Measurements from ENCODE around the gene CDCA8.
"Not testable (repeated sequence)": the region's sequence is repeated elsewhere in the genome, so short reads cannot be mapped to it uniquely, and the experiment has no call there.

The CDCA8 gene

GRCh38 chr1:37730376-37730775, 38.1 kb downstream of the CDCA8 start:
- no peaks in the 10 kb centered on the region for H3K9me3 ChIP-seq (ENCODE audit: low read depth, low read length)
- H3K9ac ChIP-seq (ENCODE audit: insufficient read length), result no peak overlapping the region
- no peak for DNase-seq (ENCODE audit: low read depth, low spot score)
- no peak for TF ChIP-seq FOXP2 (optimal IDR thresholded peaks at IDR 0.05; ENCODE audit: control extremely low read depth, extremely low read length, insufficient read depth)
- TF ChIP-seq EZH2 (IDR thresholded peaks at IDR 0.05), result no peak
- TF ChIP-seq POLR2AphosphoS5 (IDR thresholded peaks at IDR 0.05; ENCODE audit: borderline replicate concordance, low read depth, low read length), result no peak
- H3K27ac ChIP-seq, result no peak overlapping the region
- no peak overlapping the region for H3K4me3 ChIP-seq
- no peaks in the 10 kb centered on the region for H3K36me3 ChIP-seq (ENCODE audit: insufficient read depth, low read length)

GRCh38 chr1:37731312-37732019, 39.1 kb downstream of the CDCA8 start:
- Histone ChIP-seq H3K4me3 (no peak overlapping the region), H3K27ac (no peak overlapping the region), H3K36me3 (ENCODE audit: insufficient read depth, low read length) (no peaks in the 10 kb centered on the region), H3K9ac (ENCODE audit: insufficient read length) (no peak overlapping the region), H3K9me3 (ENCODE audit: low read depth, low read length) (no peaks in the 10 kb centered on the region)
- no peak for DNase-seq (ENCODE audit: low read depth, low spot score)
- TF ChIP-seq POLR2AphosphoS5 (IDR thresholded peaks at IDR 0.05; ENCODE audit: borderline replicate concordance, low read depth, low read length) (no peak), FOXP2 (optimal IDR thresholded peaks at IDR 0.05; ENCODE audit: control extremely low read depth, extremely low read length, insufficient read depth) (no peak), EZH2 (IDR thresholded peaks at IDR 0.05) (no peak)

- DNase-seq (ENCODE audit: low read depth, low spot score), result no peak
- H3K36me3 ChIP-seq (ENCODE audit: insufficient read depth, low read length), result no peaks in the 10 kb centered on the region
- no peaks in the 10 kb centered on the region for H3K9me3 ChIP-seq (ENCODE audit: low read depth, low read length)
- H3K27ac ChIP-seq, result no peak overlapping the region
- no peak overlapping the region for H3K4me3 ChIP-seq
- no peak for TF ChIP-seq EZH2 (IDR thresholded peaks at IDR 0.05)
- TF ChIP-seq POLR2AphosphoS5 (IDR thresholded peaks at IDR 0.05; ENCODE audit: borderline replicate concordance, low read depth, low read length), result no peak
- no peak for TF ChIP-seq FOXP2 (optimal IDR thresholded peaks at IDR 0.05; ENCODE audit: control extremely low read depth, extremely low read length, insufficient read depth)
- no peak overlapping the region for H3K9ac ChIP-seq (ENCODE audit: insufficient read length)
Observed at GRCh38 chr1:37732111-37732780, 39.9 kb downstream of the CDCA8 start.

- Histone ChIP-seq H3K4me3 (no peak overlapping the region), H3K36me3 (ENCODE audit: insufficient read depth, low read length) (no peaks in the 10 kb centered on the region), H3K9me3 (ENCODE audit: low read depth, low read length) (no peaks in the 10 kb centered on the region), H3K9ac (ENCODE audit: insufficient read length) (no peak overlapping the region), H3K27ac (no peak overlapping the region)
- no peak for DNase-seq (ENCODE audit: low read depth, low spot score)
- TF ChIP-seq FOXP2 (optimal IDR thresholded peaks at IDR 0.05; ENCODE audit: control extremely low read depth, extremely low read length, insufficient read depth) (no peak), EZH2 (IDR thresholded peaks at IDR 0.05) (no peak), POLR2AphosphoS5 (IDR thresholded peaks at IDR 0.05; ENCODE audit: borderline replicate concordance, low read depth, low read length) (no peak)
Observed at GRCh38 chr1:37734629-37735591, 42.6 kb downstream of the CDCA8 start.

GRCh38 chr1:37737975-37738374, 45.7 kb downstream of the CDCA8 start:
- DNase-seq (ENCODE audit: low read depth, low spot score); H3K9ac ChIP-seq (ENCODE audit: insufficient read length); H3K36me3 ChIP-seq (ENCODE audit: insufficient read depth, low read length); H3K4me3 ChIP-seq; H3K9me3 ChIP-seq (ENCODE audit: low read depth, low read length); H3K27ac ChIP-seq: not testable (repeated sequence)

- DNase-seq (ENCODE audit: low read depth, low spot score); H3K36me3 ChIP-seq (ENCODE audit: insufficient read depth, low read length); H3K27ac ChIP-seq; H3K9ac ChIP-seq (ENCODE audit: insufficient read length); H3K4me3 ChIP-seq; H3K9me3 ChIP-seq (ENCODE audit: low read depth, low read length): not testable (repeated sequence)
Observed at GRCh38 chr1:37738619-37739018, 46.3 kb downstream of the CDCA8 start.

- no peak overlapping the region for H3K4me3 ChIP-seq
- H3K9me3 ChIP-seq (ENCODE audit: low read depth, low read length), result no peaks in the 10 kb centered on the region
- no peak for TF ChIP-seq POLR2AphosphoS5 (IDR thresholded peaks at IDR 0.05; ENCODE audit: borderline replicate concordance, low read depth, low read length)
- no peak for TF ChIP-seq FOXP2 (optimal IDR thresholded peaks at IDR 0.05; ENCODE audit: control extremely low read depth, extremely low read length, insufficient read depth)
- no peak for TF ChIP-seq EZH2 (IDR thresholded peaks at IDR 0.05)
- H3K9ac ChIP-seq (ENCODE audit: insufficient read length), result no peak overlapping the region
- H3K36me3 ChIP-seq (ENCODE audit: insufficient read depth, low read length), result no peaks in the 10 kb centered on the region
- no peak overlapping the region for H3K27ac ChIP-seq
- DNase-seq (ENCODE audit: low read depth, low spot score), result no peak
Observed at GRCh38 chr1:37739222-37739621, 46.9 kb downstream of the CDCA8 start.

- no peaks in the 10 kb centered on the region for H3K36me3 ChIP-seq (ENCODE audit: insufficient read depth, low read length)
- no peak for TF ChIP-seq POLR2AphosphoS5 (IDR thresholded peaks at IDR 0.05; ENCODE audit: borderline replicate concordance, low read depth, low read length)
- no peak for TF ChIP-seq FOXP2 (optimal IDR thresholded peaks at IDR 0.05; ENCODE audit: control extremely low read depth, extremely low read length, insufficient read depth)
- no peak for TF ChIP-seq EZH2 (IDR thresholded peaks at IDR 0.05)
- H3K27ac ChIP-seq, result no peak overlapping the region
- H3K4me3 ChIP-seq, result no peak overlapping the region
- DNase-seq (ENCODE audit: low read depth, low spot score), result no peak
- H3K9ac ChIP-seq (ENCODE audit: insufficient read length), result no peak overlapping the region
- no peaks in the 10 kb centered on the region for H3K9me3 ChIP-seq (ENCODE audit: low read depth, low read length)
Observed at GRCh38 chr1:37741130-37741529, 48.8 kb downstream of the CDCA8 start.
